IMR-90 (cell line): Measurements from ENCODE around the gene PSME2. TPM values are rescaled to one million over a fixed set of nuclear protein-coding genes. Genes with fewer than 3 reads are reported as not detected.

Source experiments
- ATAC-seq: fragments of 200-7000 bp; cut with Tn5 transposase; 2 replicates; pipeline ENCODE4 v1.9.1; 2020; ENCODE audit warnings: low read depth, mild to moderate bottlenecking, moderate library complexity
- BruUV-seq: library from RNA; stranded (reverse); fragments of 400-500 nt; replicated peaks from 2 replicates; lab custom pipeline; 2021; lab: Mats Ljungman, UMichigan
- CTCF ChIA-PET: fragments of 300-600 bp; formaldehyde crosslinking; extraction: SDS; loops from one replicate; lab custom pipeline; 2021; ENCODE audit warnings: antibody characterized with exemption; lab: Yijun Ruan, JAX
- POLR2A ChIA-PET: fragments of 300-600 bp; sonication (Branson Sonifier 250); formaldehyde crosslinking; loops from one replicate; lab custom pipeline; 2022; ENCODE audit warnings: antibody characterized with exemption; ENCODE audit not compliant: unreplicated experiment; lab: Charles Lee
- DNase-seq: peaks from one replicate; pipeline ENCODE4 v3.0.0; 2013
- H2AFZ ChIP-seq: replicated peaks from 2 replicates; pipeline ENCODE3; 2013; ENCODE audit warnings: low read length, mild to moderate bottlenecking; ENCODE audit not compliant: poor library complexity
- H2AK5ac ChIP-seq: 2 replicates; pipeline ENCODE4 v1.6.1; 2013; ENCODE audit warnings: low read depth, low read length, inconsistent platforms
- H2AK9ac ChIP-seq: replicated peaks from 2 replicates; pipeline ENCODE3; 2013; ENCODE audit warnings: mild to moderate bottlenecking, low read depth, low read length, moderate library complexity; ENCODE audit not compliant: poor library complexity
- H2BK120ac ChIP-seq: 2 replicates; pipeline ENCODE4 v1.6.1; 2013; ENCODE audit warnings: low read depth, low read length, inconsistent platforms
- H2BK15ac ChIP-seq: 3 replicates; pipeline ENCODE4 v1.6.1; 2013; ENCODE audit warnings: low read depth, low read length, inconsistent platforms
- H2BK20ac ChIP-seq: 2 replicates; pipeline ENCODE4 v1.6.1; 2013; ENCODE audit warnings: low read depth, mild to moderate bottlenecking, inconsistent platforms, low read length, moderate library complexity
- H2BK5ac ChIP-seq: 2 replicates; pipeline ENCODE4 v1.6.1; 2013; ENCODE audit warnings: mild to moderate bottlenecking, low read depth, low read length, inconsistent platforms; ENCODE audit not compliant: poor library complexity, severe bottlenecking
- H3K14ac ChIP-seq: replicated peaks from 2 replicates; pipeline ENCODE4 v1.6.1; 2013; ENCODE audit warnings: low read depth, low read length, inconsistent platforms
- H3K18ac ChIP-seq: 2 replicates; pipeline ENCODE4 v1.6.1; 2013; ENCODE audit warnings: low read depth, low read length, control low read depth
- H3K23ac ChIP-seq: 2 replicates; pipeline ENCODE4 v1.6.1; 2013; ENCODE audit warnings: low read depth, low read length, inconsistent platforms
- H3K27ac ChIP-seq: 2 replicates; pipeline ENCODE4 v1.5.1; 2013; ENCODE audit warnings: mild to moderate bottlenecking, control low read depth, low read length; ENCODE audit not compliant: insufficient read depth
- H3K27me3 ChIP-seq: 2 replicates; pipeline ENCODE4 v1.6.1; 2013; ENCODE audit warnings: low read length; ENCODE audit not compliant: control insufficient read depth, insufficient read depth
- H3K36me3 ChIP-seq: 2 replicates; pipeline ENCODE4 v1.6.1; 2013; ENCODE audit warnings: low read length, mixed read lengths; ENCODE audit not compliant: control insufficient read depth, insufficient read depth
- H3K4ac ChIP-seq: 2 replicates; pipeline ENCODE4 v1.6.1; 2013; ENCODE audit warnings: low read depth, low read length, inconsistent platforms
- H3K4me1 ChIP-seq: 2 replicates; pipeline ENCODE4 v1.6.1; 2013; ENCODE audit warnings: low read length, mixed read lengths; ENCODE audit not compliant: control insufficient read depth, insufficient read depth
- H3K4me2 ChIP-seq: 2 replicates; pipeline ENCODE4 v1.6.1; 2013; ENCODE audit warnings: low read depth, mild to moderate bottlenecking, control low read depth, low read length, moderate library complexity
- H3K4me3 ChIP-seq: 2 replicates; pipeline ENCODE4 v1.5.1; 2013; ENCODE audit warnings: low read depth, mild to moderate bottlenecking, control low read depth, low read length, moderate library complexity; ENCODE audit not compliant: insufficient read depth
- H3K56ac ChIP-seq: 2 replicates; pipeline ENCODE4 v1.6.1; 2013; ENCODE audit warnings: low read length, inconsistent platforms; ENCODE audit not compliant: insufficient read depth; ENCODE audit errors: extremely low read depth
- H3K79me1 ChIP-seq, 2 experiments: 2 replicates each; pipeline ENCODE4 v1.6.1; 2013; ENCODE audit warnings: low read length in 2 of 2, inconsistent platforms in 1 of 2, low read depth in 1 of 2
- H3K9ac ChIP-seq: 2 replicates; pipeline ENCODE4 v1.6.1; 2013; ENCODE audit warnings: low read depth, low read length, control low read depth
- H3K9me1 ChIP-seq: 2 replicates; pipeline ENCODE4 v1.6.1; 2013; ENCODE audit warnings: low read length, inconsistent platforms; ENCODE audit not compliant: insufficient read depth
- H3K9me3 ChIP-seq: 2 replicates; pipeline ENCODE4 v1.6.1; 2013; ENCODE audit warnings: low read length; ENCODE audit not compliant: control insufficient read depth, insufficient read depth
- H4K20me1 ChIP-seq: 2 replicates; pipeline ENCODE4 v1.6.1; 2013; ENCODE audit warnings: low read length, inconsistent platforms; ENCODE audit not compliant: insufficient read depth
- H4K5ac ChIP-seq: 2 replicates; pipeline ENCODE4 v1.6.1; 2013; ENCODE audit warnings: mild to moderate bottlenecking, low read depth, low read length, control low read depth
- H4K8ac ChIP-seq, 2 experiments: 2 replicates each; pipeline ENCODE4 v1.6.1; 2013; ENCODE audit warnings: low read depth in 2 of 2, low read length in 2 of 2, control low read depth in 1 of 2, inconsistent platforms in 1 of 2
- H4K91ac ChIP-seq: 2 replicates; pipeline ENCODE4 v1.6.1; 2013; ENCODE audit warnings: low read depth, low read length, inconsistent platforms; ENCODE audit not compliant: insufficient read depth
- BHLHE40 ChIP-seq: fragments of 150-350 bp; IDR thresholded peaks from 2 replicates; pipeline ENCODE4 v1.6.1; 2016; ENCODE audit warnings: mild to moderate bottlenecking, low read depth, low read length
- CEBPB ChIP-seq: IDR thresholded peaks from 2 replicates; pipeline ENCODE4 v1.6.1; 2012; ENCODE audit warnings: low read depth, low read length, improper control_type of control experiment
- CHD1 ChIP-seq: IDR thresholded peaks from 2 replicates; pipeline ENCODE4 v1.6.1; 2012; ENCODE audit warnings: low read depth, low read length, improper control_type of control experiment
- MAFK ChIP-seq: IDR thresholded peaks from 2 replicates; pipeline ENCODE4 v1.6.1; 2012; ENCODE audit warnings: low read depth, low read length, improper control_type of control experiment
- MAZ ChIP-seq: IDR thresholded peaks from 2 replicates; pipeline ENCODE4 v1.6.1; 2012; ENCODE audit warnings: low read depth, mild to moderate bottlenecking, low read length, improper control_type of control experiment, moderate library complexity, borderline replicate concordance
- MXI1 ChIP-seq: IDR thresholded peaks from 2 replicates; pipeline ENCODE4 v1.6.1; 2012; ENCODE audit warnings: low read depth, mild to moderate bottlenecking, low read length, moderate library complexity, borderline replicate concordance
- POLR2A ChIP-seq: IDR thresholded peaks from 2 replicates; pipeline ENCODE4 v1.6.1; 2012; ENCODE audit warnings: mild to moderate bottlenecking, low read depth, low read length
- RAD21 ChIP-seq: IDR thresholded peaks from 2 replicates; pipeline ENCODE4 v1.6.1; 2012; ENCODE audit warnings: low read length, improper control_type of control experiment
- RCOR1 ChIP-seq: IDR thresholded peaks from 2 replicates; pipeline ENCODE4 v1.6.1; 2012; ENCODE audit warnings: mild to moderate bottlenecking, low read length, improper control_type of control experiment; ENCODE audit not compliant: insufficient replicate concordance
- RFX5 ChIP-seq: IDR thresholded peaks from 2 replicates; pipeline ENCODE4 v1.8.0; 2012; ENCODE audit warnings: low read depth, mild to moderate bottlenecking, low read length, moderate library complexity
- SMC3 ChIP-seq: fragments of 150-350 bp; IDR thresholded peaks from 2 replicates; pipeline ENCODE4 v1.6.1; 2016; ENCODE audit warnings: low read depth, mild to moderate bottlenecking, antibody characterized with exemption, low read length, moderate library complexity
- whole genome bisulfite sequencing, 2 experiments: methylation state at CpG; one replicate each; pipeline versions ENCODE4 v1.1.5 to v1.1.7; 2013; ENCODE audit warnings: missing lambda C conversion rate in 2 of 2; ENCODE audit not compliant: insufficient read length in 1 of 2; ENCODE audit errors: extremely low coverage in 2 of 2; 5-methylcytosine and 5-hydroxymethylcytosine counted together
- dilution Hi-C: fragments of 300-500 bp; cut with HindIII; formaldehyde crosslinking; loops from one replicate; pipeline ENCODE4 v1.14.3; 2018; ENCODE audit warnings: low sequenced_read_pairs; ENCODE audit not compliant: unreplicated experiment
- in situ Hi-C: fragments of 300-500 bp; cut with MboI; formaldehyde crosslinking; loops from 3 replicates; pipeline ENCODE4 v1.14.3; 2019; ENCODE audit warnings: low sequenced_read_pairs, inconsistent platforms, mixed read lengths
- intact Hi-C: fragments of 100-400 bp; cut with micrococcal nuclease; formaldehyde crosslinking; loops from 2 replicates; pipeline ENCODE4 v1.10.0; 2022
- polyA plus RNA-seq, 3 experiments: library from polyadenylated mRNA; depleted of rRNA; stranded (reverse); fragments of >200 nt; gene quantifications; 2 replicates each; pipeline ENCODE4 v1.2.3, GENCODE V29; 2012; ENCODE audit warnings: low replicate concordance in 1 of 3
- total RNA-seq: library from RNA; depleted of rRNA; stranded (reverse); fragments of >200 nt; gene quantifications from 2 replicates; pipeline ENCODE4 v1.2.3, GENCODE V29; 2012
- TF ChIP-seq, protein P1 (sequence below): fragments of 150-350 bp; IDR thresholded peaks from 2 replicates; pipeline ENCODE4 v1.6.1; 2017; ENCODE audit warnings: mild to moderate bottlenecking, antibody characterized with exemption, low read length, low read depth

The PSME2 gene
- total and polyA plus RNA-seq, 2 of the 4 experiments (the other 2 are of a cell fraction): 104 to 141 TPM

DNA sequence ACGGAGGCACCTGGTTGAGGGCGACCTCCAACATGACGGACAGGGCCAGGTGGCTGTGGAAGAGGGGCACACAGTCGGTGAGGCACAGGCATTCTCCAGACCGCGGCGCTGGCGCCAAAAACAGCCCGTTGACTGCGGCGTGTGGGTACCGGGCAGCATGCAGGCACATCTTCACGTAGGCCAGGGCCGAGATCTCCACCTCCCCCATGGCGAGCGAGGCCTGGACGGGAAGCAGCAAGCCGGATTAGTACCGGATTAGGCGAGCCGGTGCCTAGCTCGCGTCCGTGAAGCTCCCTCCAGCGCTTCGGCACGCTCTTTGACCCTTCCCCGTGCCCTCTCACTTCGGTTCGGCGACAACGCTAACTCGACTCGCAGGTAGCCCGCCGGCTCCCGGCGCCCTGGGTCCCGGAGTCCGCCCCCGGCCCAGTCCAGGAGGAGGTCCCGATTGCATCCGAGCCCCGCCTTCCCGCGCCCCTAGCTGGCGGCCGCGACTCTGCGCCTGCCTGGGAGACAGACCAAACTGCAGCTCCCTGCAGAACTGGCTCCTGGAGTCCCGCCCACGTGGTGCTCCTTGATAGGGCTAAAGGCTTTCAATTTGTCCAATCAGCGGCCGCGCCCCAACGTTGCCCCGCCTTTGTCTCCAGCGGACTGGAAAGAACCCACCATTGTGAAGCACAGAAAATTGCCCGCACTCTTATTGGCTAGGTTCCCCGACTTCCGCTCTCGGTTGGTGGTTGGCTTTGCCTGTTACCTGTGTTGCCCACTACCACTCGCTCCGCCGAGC, 5.1 kb downstream of the PSME2 start, which contains the start of gene EMC9 (continued):
- TF ChIP-seq, protein P1, sequence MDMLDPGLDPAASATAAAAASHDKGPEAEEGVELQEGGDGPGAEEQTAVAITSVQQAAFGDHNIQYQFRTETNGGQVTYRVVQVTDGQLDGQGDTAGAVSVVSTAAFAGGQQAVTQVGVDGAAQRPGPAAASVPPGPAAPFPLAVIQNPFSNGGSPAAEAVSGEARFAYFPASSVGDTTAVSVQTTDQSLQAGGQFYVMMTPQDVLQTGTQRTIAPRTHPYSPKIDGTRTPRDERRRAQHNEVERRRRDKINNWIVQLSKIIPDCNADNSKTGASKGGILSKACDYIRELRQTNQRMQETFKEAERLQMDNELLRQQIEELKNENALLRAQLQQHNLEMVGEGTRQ: peak; percentile 91
- 0 out of 2 replicates have a peak, but pooled peaks have one; percentile 10 for TF ChIP-seq MAFK

DNA sequence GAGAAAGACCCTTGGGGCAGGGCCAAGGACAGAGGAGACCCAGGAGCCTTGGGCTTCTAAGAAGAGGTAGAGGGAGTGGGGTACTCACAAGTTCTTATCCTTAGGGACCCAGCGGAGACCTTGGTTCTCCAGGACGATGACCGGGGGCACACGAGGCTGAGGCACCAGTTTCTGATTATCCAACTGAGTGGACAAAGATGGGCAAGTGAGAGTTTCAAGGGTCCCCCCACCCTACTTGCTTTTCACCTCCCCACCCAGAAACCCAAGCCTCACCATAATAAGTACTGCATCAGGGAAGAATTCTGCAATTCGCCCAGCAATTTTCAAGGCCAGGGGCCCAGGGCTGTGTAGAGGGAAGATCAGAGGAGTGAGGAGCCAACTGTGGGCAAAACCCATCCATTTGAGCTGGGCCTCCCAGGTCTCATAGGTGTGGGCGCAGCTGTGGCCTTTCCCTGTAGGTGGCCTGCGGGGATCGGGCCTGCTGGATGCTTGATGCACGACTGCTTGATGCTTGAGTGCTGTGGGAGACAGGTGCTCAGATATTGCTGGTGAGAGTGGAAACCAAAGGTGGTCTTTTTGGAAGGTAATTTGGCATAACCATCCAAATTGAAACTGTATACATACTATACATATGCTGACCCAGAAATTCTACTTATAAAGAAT, 7.0 kb downstream of the PSME2 start:
- in situ Hi-C loops: loop anchor here (10.0 to 25.0 kb wide), 3 partner anchors 295 to 1052 kb away; partner anchors contain the start of genes ACIN1, BCL2L2, C14orf119 and PABPN1
- intact Hi-C loops: no loop called here
- no peak overlapping the region for H3K27ac ChIP-seq

More for the DNA sequence above, 7.0 kb downstream of the PSME2 start:
- no peak overlapping the region for H2AFZ ChIP-seq
- BruUV-seq: no TSS peak
- H3K18ac ChIP-seq: no peak overlapping the region
- no peak overlapping the region for H3K56ac ChIP-seq
- peak overlapping the region; percentile 15; the same call in 1 of the 2 replicates for H3K4me2 ChIP-seq
- no CpG with 5 or more reads among the region's 9 CpGs for WGBS, 2 experiments
- peaks cover 26% of the 10 kb centered on the region for H3K9me1 ChIP-seq
- no peak overlapping the region for H3K9ac ChIP-seq
- ChIA-PET CTCF (interaction anchor here (0.6 kb wide), 2 partner anchors 11 to 42 kb away, joined by 3 to 6 read pairs; no protein-coding TSS in a partner anchor), POLR2A (no interaction called here)
- no peak overlapping the region for H3K14ac ChIP-seq
- peaks cover 23% of the 10 kb centered on the region for H3K36me3 ChIP-seq
- H3K27me3 ChIP-seq: no peaks in the 10 kb centered on the region
- H2BK5ac ChIP-seq: no peak overlapping the region
- no peak overlapping the region for H2BK15ac ChIP-seq
- H3K9me3 ChIP-seq: no peaks in the 10 kb centered on the region
- H4K91ac ChIP-seq: no peak overlapping the region; the same call in 1 of the 2 replicates
- dilution Hi-C loops: no loop called here
- H2BK120ac ChIP-seq: no peak overlapping the region
- peaks cover 12% of the 10 kb centered on the region for H3K4me1 ChIP-seq
- H3K79me1 ChIP-seq: peaks cover 20 to 64% of the 10 kb centered on the region in 2 experiments
- peaks cover 17% of the 10 kb centered on the region for H4K20me1 ChIP-seq
- H3K4ac ChIP-seq: no peak overlapping the region
- H3K4me3 ChIP-seq: no peak overlapping the region
- no peak for TF ChIP-seq RAD21
- no peak for TF ChIP-seq MAFK
- no peak for TF ChIP-seq POLR2A
- no peak for TF ChIP-seq CHD1
- TF ChIP-seq BHLHE40: no peak
- no peak for TF ChIP-seq RCOR1
- TF ChIP-seq MXI1: no peak
- TF ChIP-seq SMC3: no peak
- no peak for TF ChIP-seq MAZ
- no peak for TF ChIP-seq CEBPB
- no peak for TF ChIP-seq RFX5
- no peak overlapping the region for H4K5ac ChIP-seq
- H2AK9ac ChIP-seq: peak overlapping the region; percentile 5
- no peak overlapping the region for H4K8ac ChIP-seq
- no peak overlapping the region for H3K23ac ChIP-seq
- H2BK20ac ChIP-seq: no peak overlapping the region
- ATAC-seq: no peak
- H2AK5ac ChIP-seq: no peak overlapping the region
- no peak for DNase-seq
